Ishikawa (cell line): ENCODE data around the gene ZNF783.

ENCODE experiments used
- EGR1 ChIP-seq: IDR thresholded peaks from 2 replicates; pipeline ENCODE4 v1.6.1; 2012
- EP300 ChIP-seq: IDR thresholded peaks from 2 replicates; pipeline ENCODE4 v1.6.1; 2012; ENCODE audit warnings: borderline replicate concordance
- FOXM1 ChIP-seq: IDR thresholded peaks from 2 replicates; pipeline ENCODE4 v1.6.1; 2012; ENCODE audit warnings: low read depth, borderline replicate concordance
- RAD21 ChIP-seq: IDR thresholded peaks from 2 replicates; pipeline ENCODE4 v1.6.1; 2012; ENCODE audit warnings: low read depth
- TAF1 ChIP-seq: IDR thresholded peaks from 2 replicates; pipeline ENCODE4 v1.6.1; 2012; ENCODE audit warnings: low read depth, mild to moderate bottlenecking
- TCF12 ChIP-seq: IDR thresholded peaks from 2 replicates; pipeline ENCODE4 v1.6.1; 2012; ENCODE audit warnings: low read depth
- YY1 ChIP-seq: IDR thresholded peaks from 2 replicates; pipeline ENCODE4 v1.6.1; 2012; ENCODE audit warnings: low read depth
- ZBTB7A ChIP-seq: IDR thresholded peaks from 2 replicates; pipeline ENCODE4 v1.6.1; 2012; ENCODE audit warnings: low read depth
- TF ChIP-seq, protein P1 (sequence below): IDR thresholded peaks from 2 replicates; pipeline ENCODE4 v1.6.1; 2012
- TF ChIP-seq, protein P2 (sequence below): IDR thresholded peaks from 2 replicates; pipeline ENCODE4 v1.6.1; 2012; ENCODE audit warnings: low read depth, mild to moderate bottlenecking

DNA sequence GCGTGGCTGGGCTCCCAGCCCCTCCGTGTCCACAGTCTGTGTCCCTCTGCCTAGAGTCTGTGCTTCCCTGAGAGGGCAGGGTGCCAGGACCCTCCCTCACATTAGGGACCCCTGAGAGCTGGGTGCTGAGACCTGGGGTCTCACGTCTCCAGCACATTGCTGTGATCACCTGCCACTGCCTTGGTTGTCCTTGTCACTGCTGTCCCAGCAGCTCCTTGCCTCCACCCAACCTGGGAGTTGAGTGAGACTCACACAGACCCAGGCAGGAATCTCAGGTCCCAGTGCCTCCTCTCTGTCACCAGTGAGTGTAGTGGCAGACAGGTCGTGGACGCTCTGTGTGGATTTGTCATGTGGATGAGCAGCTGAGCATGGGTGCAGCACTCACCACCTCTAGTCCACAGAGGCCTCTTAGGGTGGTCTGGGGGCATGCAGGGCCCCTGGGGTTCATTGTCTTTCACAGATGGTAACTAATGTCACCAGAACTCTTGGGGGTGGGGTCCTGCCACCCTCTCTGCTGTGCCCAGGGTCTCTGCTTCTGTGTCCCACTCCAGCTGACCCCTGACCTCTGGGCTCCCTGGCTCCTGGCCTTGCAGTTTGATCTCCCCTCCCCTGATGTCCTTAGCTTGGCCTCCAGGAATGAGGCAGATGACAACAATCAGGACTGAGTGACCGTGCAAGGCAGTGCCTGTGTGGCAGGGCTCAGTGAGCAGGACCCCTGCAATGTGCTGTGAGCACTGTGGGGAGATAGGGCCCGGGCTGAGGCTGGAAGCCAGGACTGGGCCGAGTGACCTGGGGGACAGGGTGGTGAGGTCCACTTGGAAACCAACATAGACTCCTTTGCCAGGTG lies 18.9 kb downstream of the ZNF783 start:
- TF ChIP-seq ZBTB7A (no peak), TCF12 (no peak), RAD21 (no peak), EP300 (no peak), YY1 (no peak), TAF1 (no peak), EGR1 (no peak), FOXM1 (no peak)
- TF ChIP-seq, protein P1, sequence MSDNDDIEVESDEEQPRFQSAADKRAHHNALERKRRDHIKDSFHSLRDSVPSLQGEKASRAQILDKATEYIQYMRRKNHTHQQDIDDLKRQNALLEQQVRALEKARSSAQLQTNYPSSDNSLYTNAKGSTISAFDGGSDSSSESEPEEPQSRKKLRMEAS = no peak
- TF ChIP-seq, protein P2, sequence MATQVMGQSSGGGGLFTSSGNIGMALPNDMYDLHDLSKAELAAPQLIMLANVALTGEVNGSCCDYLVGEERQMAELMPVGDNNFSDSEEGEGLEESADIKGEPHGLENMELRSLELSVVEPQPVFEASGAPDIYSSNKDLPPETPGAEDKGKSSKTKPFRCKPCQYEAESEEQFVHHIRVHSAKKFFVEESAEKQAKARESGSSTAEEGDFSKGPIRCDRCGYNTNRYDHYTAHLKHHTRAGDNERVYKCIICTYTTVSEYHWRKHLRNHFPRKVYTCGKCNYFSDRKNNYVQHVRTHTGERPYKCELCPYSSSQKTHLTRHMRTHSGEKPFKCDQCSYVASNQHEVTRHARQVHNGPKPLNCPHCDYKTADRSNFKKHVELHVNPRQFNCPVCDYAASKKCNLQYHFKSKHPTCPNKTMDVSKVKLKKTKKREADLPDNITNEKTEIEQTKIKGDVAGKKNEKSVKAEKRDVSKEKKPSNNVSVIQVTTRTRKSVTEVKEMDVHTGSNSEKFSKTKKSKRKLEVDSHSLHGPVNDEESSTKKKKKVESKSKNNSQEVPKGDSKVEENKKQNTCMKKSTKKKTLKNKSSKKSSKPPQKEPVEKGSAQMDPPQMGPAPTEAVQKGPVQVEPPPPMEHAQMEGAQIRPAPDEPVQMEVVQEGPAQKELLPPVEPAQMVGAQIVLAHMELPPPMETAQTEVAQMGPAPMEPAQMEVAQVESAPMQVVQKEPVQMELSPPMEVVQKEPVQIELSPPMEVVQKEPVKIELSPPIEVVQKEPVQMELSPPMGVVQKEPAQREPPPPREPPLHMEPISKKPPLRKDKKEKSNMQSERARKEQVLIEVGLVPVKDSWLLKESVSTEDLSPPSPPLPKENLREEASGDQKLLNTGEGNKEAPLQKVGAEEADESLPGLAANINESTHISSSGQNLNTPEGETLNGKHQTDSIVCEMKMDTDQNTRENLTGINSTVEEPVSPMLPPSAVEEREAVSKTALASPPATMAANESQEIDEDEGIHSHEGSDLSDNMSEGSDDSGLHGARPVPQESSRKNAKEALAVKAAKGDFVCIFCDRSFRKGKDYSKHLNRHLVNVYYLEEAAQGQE = no peak
